Left colon (tissue), 2 donors: Measurements from ENCODE around the gene PARK7. TPM values are rescaled to one million over a fixed set of nuclear protein-coding genes. Genes with fewer than 3 reads are reported as not detected.

Experiments used
- ATAC-seq: fragments of 200-7000 bp; cut with Tn5 transposase; one replicate; pipeline ENCODE4 v1.9.1; 2020; ENCODE audit warnings: mild to moderate bottlenecking, moderate library complexity
- DNase-seq, 2 donors: peaks; one replicate each; pipeline ENCODE4 v3.0.0-alpha.2; 2020
- intact Hi-C, 2 donors: fragments of 100-400 bp; cut with DNase I in 1 of 2; cut with micrococcal nuclease in 1 of 2; formaldehyde crosslinking; loops; one replicate each; pipeline versions ENCODE4 v1.11.2 to v1.14.0; 2022; cut with DNase I, micrococcal nuclease
- total RNA-seq, 2 donors: library from RNA; stranded (reverse); fragmentation: NEBNext Ultra II Directional; extraction: Animal tissue kit (Norgen Biotek cat#: 25700); gene quantifications; one replicate each; pipeline ENCODE4 v1.2.1, GENCODE V29; 2021
- donor health status: DM: no; HTN: no; CAD: no.
- donor health status: DM: yes; HTN: yes; CAD: no.

PARK7 gene
- total RNA-seq, 2 donors from 2014 or later, result 167 to 171 TPM

- no peak for DNase-seq
- intact Hi-C loops, result no loop called here
- ATAC-seq, result no peak
Observed at GRCh38 chr1:7972285-7972684, 10.8 kb downstream of the PARK7 start.

- DNase-seq (no peak), ATAC-seq (no peak)
- intact Hi-C loops, result no loop called here
Observed at GRCh38 chr1:7973086-7973485, 11.6 kb downstream of the PARK7 start.

GRCh38 chr1:7975212-7975865 lies 13.8 kb downstream of the PARK7 start:
- ATAC-seq (peak; percentile 99), DNase-seq (peak; percentile 62 to 74)
- intact Hi-C loops, result loop anchor here in 1 of 2 donors (5.0 kb wide), 1 partner anchor 337 kb away; no protein-coding TSS in a partner anchor

DNA sequence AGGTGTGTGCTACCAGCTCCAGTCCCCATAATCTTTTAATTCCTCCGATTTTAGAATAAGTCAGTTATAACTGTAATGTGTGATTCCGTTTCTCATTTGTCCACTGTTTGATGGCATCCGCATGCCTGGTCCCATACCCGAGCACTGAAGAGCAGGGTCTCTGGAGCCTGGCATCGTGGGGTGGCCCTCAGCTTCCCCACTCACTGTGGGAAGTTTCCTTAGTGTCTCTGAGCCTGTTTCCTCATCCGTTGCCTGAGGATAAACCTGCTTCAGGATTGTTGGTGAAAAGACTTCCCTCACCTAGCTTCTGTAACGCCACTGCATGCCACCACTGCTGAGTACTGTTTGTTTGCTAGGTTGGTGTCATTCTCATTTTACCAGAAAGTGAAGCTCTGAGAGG lies 19.5 kb downstream of the PARK7 start:
- DNase-seq (no peak), ATAC-seq (no peak)
- intact Hi-C loops, result loop anchor here (5.0 to 10.0 kb wide), 2 partner anchors 334 to 366 kb away; partner anchors contain the start of gene SLC45A1 (in 1 of the 2)

DNA sequence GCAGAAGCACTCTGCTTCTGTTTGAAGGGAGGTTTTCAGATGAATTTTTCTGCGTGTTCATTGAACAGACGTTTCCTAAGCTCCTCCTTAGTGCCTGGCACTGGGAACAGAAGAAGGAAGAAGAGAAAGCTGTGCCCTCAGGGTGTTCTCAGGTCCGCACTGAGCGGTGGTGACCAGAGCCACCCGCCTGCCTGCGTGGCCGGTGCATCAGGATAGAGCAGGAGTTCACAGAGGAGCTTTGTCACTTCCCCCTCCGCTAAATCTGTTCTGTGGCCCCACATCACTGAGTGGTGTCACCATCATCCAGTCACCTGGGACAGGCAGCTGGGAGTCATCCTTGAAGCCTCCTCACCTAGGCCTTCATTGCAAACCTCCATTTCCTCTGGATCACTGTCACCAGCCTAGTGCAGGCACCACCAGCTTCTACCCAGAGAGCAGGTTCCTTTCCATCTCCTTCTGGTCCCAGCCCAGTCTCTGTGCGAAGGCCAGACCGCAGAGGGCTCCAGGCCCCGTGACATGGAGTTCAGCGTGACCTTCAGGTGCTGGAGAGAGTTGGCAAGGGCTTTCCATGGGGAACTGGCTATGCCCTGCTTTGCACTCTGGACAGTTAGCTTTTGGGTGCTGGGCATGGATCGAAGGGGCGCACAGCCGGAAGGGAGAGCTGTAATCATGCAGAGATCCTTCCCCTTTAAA lies 21.7 kb downstream of the PARK7 start:
- ATAC-seq (no peak), DNase-seq (no peak)
- intact Hi-C loops, result loop anchor here (5.0 to 10.0 kb wide), 2 partner anchors 332 to 364 kb away; partner anchors contain the start of gene SLC45A1 (in 1 of the 2)

- intact Hi-C loops, result loop anchor here (5.0 to 10.0 kb wide), 2 partner anchors 330 to 362 kb away; partner anchors contain the start of gene SLC45A1 (in 1 of the 2)
- DNase-seq, result no peak
- ATAC-seq, result no peak
Observed at GRCh38 chr1:7984811-7985210, 23.3 kb downstream of the PARK7 start.

- intact Hi-C loops, result loop anchor here in 1 of 2 donors (10.0 kb wide), 1 partner anchor 329 kb away; the partner anchor contains the start of gene SLC45A1
- ATAC-seq, result no peak
- no peak for DNase-seq
Observed at GRCh38 chr1:7985851-7986612, 24.5 kb downstream of the PARK7 start.

DNA sequence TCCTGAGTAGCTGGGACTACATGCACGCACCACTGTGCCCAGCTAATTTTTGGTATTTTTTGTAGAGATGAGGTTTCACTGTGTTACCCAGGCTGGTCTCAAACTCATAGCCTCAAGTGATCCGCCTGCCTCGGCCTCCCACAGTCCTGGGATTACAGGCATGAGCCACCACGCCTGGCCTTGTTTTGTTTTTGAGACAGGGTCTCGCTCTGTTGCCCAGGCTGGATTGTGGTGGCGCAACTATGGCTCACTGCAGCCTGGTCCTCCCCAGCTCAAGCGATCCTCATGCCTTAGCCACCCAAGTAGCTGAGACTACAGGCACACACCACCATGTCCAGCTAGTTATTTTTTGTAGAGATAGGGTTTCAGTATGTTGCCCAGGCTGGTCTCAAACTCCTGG lies 26.0 kb downstream of the PARK7 start:
- intact Hi-C loops, result loop anchor here in 1 of 2 donors (10.0 kb wide), 1 partner anchor 327 kb away; the partner anchor contains the start of gene SLC45A1
- ATAC-seq (no peak), DNase-seq (no peak)

DNA sequence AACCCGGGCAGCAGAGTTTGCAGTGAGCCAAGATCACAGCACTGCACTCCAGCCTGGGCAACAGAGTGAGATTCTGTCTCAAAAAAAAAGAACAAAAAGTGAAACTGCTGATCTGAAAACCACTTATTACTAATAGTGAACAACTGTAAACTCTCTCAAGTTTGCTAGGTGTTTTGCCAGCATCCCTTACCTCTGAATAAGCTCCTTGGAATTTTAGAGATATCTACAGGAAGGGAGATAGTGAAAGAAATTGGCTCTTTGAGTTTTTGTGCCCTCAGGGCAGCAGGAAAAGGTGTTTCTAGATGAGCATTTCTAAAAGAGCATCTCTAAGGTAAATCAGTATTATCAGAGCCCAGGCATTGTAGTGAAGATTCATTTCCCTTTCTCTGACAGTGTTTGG lies 27.1 kb downstream of the PARK7 start:
- ATAC-seq, result no peak
- intact Hi-C loops, result loop anchor here in 1 of 2 donors (10.0 kb wide), 1 partner anchor 326 kb away; the partner anchor contains the start of gene SLC45A1
- no peak for DNase-seq

- intact Hi-C loops, result loop anchor here in 1 of 2 donors (10.0 kb wide), 1 partner anchor 325 kb away; the partner anchor contains the start of gene SLC45A1
- ATAC-seq, result no peak
- DNase-seq, result no peak
Observed at GRCh38 chr1:7989762-7990428, 28.4 kb downstream of the PARK7 start.

DNA sequence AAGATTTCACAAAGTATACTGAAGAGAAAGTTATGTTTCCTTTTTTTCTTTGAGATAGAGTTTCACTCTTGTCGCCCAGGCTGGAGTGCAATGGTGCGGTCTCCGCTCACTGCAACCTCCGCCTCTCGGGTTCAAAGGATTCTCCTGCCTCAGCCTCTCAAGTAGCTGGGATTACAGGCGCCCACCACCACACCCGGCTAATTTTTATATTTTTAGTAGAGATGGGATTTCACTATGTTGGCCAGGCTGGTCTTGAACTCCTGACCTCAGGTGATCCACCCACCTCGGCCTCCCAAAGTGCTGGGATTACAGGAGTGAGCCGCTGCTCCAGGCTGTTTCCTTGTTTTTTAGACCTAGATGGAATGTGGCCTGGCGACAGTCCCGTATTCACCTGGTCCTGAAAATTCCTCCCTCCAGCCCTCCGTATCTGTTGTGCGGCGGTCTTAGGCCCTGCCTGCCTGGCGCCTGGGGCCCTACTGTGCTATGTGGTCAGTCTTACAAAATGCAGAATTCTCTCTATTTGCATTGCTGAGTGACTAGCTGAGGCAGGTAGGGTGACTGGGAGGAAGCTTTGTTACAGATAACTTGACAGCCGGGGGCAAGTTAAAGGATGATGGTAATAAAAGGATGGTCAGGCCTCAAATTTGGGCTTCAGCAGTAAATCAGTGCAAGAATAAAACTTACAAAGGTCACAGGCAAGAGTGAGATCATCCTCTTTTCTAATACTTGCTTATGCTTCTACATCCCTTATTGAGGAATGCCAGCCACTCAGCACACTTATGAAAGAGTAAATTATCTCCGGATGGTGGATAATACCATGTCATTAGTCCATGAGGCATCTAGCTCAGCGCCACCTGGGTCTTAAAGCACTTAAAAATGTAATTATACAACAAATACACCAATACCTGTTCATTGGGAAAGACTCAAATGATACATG lies 30.3 kb downstream of the PARK7 start:
- ATAC-seq (no peak), DNase-seq (no peak)
- intact Hi-C loops, result no loop called here

GRCh38 chr1:7992885-7993284 lies 31.4 kb downstream of the PARK7 start:
- intact Hi-C loops, result no loop called here
- ATAC-seq (no peak), DNase-seq (no peak)

GRCh38 chr1:7993593-7994479 lies 32.3 kb downstream of the PARK7 start:
- DNase-seq, result no peak
- no peak for ATAC-seq
- intact Hi-C loops, result no loop called here

GRCh38 chr1:7994827-7995226 lies 33.3 kb downstream of the PARK7 start:
- DNase-seq (no peak), ATAC-seq (no peak)
- intact Hi-C loops, result no loop called here

GRCh38 chr1:7995437-7995836 lies 33.9 kb downstream of the PARK7 start:
- intact Hi-C loops, result no loop called here
- ATAC-seq (no peak), DNase-seq (no peak)

DNA sequence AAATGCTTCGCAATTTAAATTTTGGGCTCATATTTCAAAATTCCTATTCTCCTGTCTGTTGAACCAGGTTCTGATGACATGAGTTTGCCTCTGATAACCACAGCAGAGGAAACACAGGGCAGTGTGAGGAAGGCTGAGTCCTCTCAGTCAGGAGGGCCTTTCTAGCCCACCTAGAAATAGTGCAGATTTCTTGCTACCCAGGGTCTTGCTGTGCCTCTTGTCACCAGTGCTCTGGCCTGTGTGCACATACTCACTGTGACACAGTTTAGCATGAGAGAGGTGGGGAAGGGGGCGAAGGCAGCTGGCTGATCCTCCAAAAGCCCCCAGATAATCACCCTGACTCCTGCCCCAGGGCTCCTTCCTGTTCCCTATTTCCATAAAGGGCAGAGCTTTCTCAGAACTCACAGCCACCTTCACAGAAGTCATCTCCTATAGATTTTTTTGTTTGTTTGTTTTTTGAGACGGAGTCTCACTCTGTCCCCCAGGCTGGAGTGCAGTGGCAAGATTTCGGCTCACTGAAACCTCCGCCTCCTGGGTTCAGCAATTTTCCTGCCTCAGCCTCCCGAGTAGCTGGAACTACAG lies 40.9 kb downstream of the PARK7 start:
- ATAC-seq (no peak), DNase-seq (no peak)
- intact Hi-C loops, result no loop called here
